ENCODE data around the gene ANO7. TPM values are rescaled to one million over a fixed set of nuclear protein-coding genes. Genes with fewer than 3 reads are reported as not detected.

The ANO7 gene
- total and polyA plus RNA-seq, 2 of the 13 experiments (the other 11 are each of a cell fraction or from before 2014, with no cell fraction given): 4.1 to 4.9 TPM

DNA sequence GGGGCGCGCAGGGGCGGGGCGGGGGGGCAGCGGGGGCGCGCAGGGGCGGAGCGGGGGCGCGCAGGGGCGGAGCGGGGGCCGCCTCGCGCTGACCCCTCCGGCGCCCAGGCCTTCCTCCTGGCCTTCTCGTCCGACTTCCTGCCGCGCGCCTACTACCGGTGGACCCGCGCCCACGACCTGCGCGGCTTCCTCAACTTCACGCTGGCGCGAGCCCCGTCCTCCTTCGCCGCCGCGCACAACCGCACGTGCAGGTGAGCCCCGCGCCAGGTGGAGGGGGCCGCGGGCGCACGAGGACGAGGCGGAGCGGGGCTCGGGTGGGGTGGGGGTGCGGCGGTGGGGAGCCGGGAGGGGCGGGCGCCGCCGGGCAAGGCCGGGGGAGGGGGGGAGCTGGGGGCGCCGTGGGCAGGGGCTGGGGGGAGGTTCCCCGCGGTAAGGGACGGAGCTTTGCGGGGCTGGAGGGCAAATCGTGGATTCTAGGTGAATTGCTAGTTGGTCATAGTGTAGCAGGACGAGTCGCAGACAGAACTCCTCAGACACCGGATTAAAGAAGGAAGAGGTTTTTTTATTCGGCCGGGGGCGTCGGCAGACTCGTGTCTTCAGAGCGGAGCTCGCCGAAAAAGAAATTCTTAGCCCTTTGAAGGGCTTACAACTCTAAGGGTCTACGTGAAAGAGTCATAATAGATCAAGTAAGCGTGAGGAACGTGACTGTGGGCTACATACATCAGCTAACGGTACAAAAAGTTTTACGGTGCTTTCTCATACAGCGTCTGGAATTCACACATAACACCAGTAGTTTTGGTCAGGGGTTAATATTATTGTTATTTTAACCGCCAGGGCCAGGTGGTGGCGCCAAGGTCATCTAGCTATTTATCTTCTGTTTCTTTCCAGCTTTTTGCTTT lies 29.9 kb downstream of the ANO7 start (continued):
- TF ChIP-seq, protein P1, sequence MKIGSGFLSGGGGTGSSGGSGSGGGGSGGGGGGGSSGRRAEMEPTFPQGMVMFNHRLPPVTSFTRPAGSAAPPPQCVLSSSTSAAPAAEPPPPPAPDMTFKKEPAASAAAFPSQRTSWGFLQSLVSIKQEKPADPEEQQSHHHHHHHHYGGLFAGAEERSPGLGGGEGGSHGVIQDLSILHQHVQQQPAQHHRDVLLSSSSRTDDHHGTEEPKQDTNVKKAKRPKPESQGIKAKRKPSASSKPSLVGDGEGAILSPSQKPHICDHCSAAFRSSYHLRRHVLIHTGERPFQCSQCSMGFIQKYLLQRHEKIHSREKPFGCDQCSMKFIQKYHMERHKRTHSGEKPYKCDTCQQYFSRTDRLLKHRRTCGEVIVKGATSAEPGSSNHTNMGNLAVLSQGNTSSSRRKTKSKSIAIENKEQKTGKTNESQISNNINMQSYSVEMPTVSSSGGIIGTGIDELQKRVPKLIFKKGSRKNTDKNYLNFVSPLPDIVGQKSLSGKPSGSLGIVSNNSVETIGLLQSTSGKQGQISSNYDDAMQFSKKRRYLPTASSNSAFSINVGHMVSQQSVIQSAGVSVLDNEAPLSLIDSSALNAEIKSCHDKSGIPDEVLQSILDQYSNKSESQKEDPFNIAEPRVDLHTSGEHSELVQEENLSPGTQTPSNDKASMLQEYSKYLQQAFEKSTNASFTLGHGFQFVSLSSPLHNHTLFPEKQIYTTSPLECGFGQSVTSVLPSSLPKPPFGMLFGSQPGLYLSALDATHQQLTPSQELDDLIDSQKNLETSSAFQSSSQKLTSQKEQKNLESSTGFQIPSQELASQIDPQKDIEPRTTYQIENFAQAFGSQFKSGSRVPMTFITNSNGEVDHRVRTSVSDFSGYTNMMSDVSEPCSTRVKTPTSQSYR (CRISPR knock-in tag; IDR thresholded peaks at IDR 0.05; ENCODE audit: borderline replicate concordance): peak; percentile 68; the same call in 1 of the 2 replicates
- TF ChIP-seq ZNF746 (CRISPR knock-in tag; IDR thresholded peaks at IDR 0.05) (peak; percentile 13; the same call in 1 of the 2 replicates), BORCS8-MEF2B (CRISPR knock-in tag; IDR thresholded peaks at IDR 0.05) (peak; percentile 89), ZMYM3 (CRISPR knock-in tag; IDR thresholded peaks at IDR 0.05) (no peak), MTF1 (CRISPR knock-in tag; IDR thresholded peaks at IDR 0.05) (no peak; the same call in 1 of the 2 replicates), SRSF1 (optimal IDR thresholded peaks at IDR 0.05; ENCODE audit: low read depth, low read length) (no peak), ZNF552 (CRISPR knock-in tag; IDR thresholded peaks at IDR 0.05; ENCODE audit: borderline replicate concordance) (0 out of 2 replicates have a peak, but pooled peaks have one; percentile 55), NAIF1 (CRISPR knock-in tag; IDR thresholded peaks at IDR 0.05; ENCODE audit: borderline replicate concordance) (peak; percentile 11; the same call in 1 of the 2 replicates), NFE2L2 (IDR thresholded peaks at IDR 0.05; ENCODE audit: low read length) (no peak)
- TF ChIP-seq, protein P2, sequence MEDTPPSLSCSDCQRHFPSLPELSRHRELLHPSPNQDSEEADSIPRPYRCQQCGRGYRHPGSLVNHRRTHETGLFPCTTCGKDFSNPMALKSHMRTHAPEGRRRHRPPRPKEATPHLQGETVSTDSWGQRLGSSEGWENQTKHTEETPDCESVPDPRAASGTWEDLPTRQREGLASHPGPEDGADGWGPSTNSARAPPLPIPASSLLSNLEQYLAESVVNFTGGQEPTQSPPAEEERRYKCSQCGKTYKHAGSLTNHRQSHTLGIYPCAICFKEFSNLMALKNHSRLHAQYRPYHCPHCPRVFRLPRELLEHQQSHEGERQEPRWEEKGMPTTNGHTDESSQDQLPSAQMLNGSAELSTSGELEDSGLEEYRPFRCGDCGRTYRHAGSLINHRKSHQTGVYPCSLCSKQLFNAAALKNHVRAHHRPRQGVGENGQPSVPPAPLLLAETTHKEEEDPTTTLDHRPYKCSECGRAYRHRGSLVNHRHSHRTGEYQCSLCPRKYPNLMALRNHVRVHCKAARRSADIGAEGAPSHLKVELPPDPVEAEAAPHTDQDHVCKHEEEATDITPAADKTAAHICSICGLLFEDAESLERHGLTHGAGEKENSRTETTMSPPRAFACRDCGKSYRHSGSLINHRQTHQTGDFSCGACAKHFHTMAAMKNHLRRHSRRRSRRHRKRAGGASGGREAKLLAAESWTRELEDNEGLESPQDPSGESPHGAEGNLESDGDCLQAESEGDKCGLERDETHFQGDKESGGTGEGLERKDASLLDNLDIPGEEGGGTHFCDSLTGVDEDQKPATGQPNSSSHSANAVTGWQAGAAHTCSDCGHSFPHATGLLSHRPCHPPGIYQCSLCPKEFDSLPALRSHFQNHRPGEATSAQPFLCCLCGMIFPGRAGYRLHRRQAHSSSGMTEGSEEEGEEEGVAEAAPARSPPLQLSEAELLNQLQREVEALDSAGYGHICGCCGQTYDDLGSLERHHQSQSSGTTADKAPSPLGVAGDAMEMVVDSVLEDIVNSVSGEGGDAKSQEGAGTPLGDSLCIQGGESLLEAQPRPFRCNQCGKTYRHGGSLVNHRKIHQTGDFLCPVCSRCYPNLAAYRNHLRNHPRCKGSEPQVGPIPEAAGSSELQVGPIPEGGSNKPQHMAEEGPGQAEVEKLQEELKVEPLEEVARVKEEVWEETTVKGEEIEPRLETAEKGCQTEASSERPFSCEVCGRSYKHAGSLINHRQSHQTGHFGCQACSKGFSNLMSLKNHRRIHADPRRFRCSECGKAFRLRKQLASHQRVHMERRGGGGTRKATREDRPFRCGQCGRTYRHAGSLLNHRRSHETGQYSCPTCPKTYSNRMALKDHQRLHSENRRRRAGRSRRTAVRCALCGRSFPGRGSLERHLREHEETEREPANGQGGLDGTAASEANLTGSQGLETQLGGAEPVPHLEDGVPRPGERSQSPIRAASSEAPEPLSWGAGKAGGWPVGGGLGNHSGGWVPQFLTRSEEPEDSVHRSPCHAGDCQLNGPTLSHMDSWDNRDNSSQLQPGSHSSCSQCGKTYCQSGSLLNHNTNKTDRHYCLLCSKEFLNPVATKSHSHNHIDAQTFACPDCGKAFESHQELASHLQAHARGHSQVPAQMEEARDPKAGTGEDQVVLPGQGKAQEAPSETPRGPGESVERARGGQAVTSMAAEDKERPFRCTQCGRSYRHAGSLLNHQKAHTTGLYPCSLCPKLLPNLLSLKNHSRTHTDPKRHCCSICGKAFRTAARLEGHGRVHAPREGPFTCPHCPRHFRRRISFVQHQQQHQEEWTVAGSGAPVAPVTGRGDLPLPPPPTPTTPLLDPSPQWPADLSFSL (CRISPR knock-in tag; IDR thresholded peaks at IDR 0.05): no peak
- TF ChIP-seq, protein P3, sequence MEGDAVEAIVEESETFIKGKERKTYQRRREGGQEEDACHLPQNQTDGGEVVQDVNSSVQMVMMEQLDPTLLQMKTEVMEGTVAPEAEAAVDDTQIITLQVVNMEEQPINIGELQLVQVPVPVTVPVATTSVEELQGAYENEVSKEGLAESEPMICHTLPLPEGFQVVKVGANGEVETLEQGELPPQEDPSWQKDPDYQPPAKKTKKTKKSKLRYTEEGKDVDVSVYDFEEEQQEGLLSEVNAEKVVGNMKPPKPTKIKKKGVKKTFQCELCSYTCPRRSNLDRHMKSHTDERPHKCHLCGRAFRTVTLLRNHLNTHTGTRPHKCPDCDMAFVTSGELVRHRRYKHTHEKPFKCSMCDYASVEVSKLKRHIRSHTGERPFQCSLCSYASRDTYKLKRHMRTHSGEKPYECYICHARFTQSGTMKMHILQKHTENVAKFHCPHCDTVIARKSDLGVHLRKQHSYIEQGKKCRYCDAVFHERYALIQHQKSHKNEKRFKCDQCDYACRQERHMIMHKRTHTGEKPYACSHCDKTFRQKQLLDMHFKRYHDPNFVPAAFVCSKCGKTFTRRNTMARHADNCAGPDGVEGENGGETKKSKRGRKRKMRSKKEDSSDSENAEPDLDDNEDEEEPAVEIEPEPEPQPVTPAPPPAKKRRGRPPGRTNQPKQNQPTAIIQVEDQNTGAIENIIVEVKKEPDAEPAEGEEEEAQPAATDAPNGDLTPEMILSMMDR (CRISPR knock-in tag; IDR thresholded peaks at IDR 0.05): peak; percentile 73
- TF ChIP-seq, protein P4, sequence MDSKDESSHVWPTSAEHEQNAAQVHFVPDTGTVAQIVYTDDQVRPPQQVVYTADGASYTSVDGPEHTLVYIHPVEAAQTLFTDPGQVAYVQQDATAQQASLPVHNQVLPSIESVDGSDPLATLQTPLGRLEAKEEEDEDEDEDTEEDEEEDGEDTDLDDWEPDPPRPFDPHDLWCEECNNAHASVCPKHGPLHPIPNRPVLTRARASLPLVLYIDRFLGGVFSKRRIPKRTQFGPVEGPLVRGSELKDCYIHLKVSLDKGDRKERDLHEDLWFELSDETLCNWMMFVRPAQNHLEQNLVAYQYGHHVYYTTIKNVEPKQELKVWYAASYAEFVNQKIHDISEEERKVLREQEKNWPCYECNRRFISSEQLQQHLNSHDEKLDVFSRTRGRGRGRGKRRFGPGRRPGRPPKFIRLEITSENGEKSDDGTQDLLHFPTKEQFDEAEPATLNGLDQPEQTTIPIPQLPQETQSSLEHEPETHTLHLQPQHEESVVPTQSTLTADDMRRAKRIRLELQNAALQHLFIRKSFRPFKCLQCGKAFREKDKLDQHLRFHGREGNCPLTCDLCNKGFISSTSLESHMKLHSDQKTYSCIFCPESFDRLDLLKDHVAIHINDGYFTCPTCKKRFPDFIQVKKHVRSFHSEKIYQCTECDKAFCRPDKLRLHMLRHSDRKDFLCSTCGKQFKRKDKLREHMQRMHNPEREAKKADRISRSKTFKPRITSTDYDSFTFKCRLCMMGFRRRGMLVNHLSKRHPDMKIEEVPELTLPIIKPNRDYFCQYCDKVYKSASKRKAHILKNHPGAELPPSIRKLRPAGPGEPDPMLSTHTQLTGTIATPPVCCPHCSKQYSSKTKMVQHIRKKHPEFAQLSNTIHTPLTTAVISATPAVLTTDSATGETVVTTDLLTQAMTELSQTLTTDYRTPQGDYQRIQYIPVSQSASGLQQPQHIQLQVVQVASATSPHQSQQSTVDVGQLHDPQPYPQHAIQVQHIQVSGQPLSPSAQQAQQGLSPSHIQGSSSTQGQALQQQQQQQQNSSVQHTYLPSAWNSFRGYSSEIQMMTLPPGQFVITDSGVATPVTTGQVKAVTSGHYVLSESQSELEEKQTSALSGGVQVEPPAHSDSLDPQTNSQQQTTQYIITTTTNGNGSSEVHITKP (CRISPR knock-in tag; IDR thresholded peaks at IDR 0.05; ENCODE audit: low read depth): no peak
